Panc1 (cell line): ENCODE results near the gene SULF2.

Experiments used
- CTCF ChIP-seq: fragments of 450-650 bp; IDR thresholded peaks from 2 replicates; pipeline ENCODE4 v1.5.1; 2017; ENCODE audit warnings: mild to moderate bottlenecking
- POLR2AphosphoS5 ChIP-seq: IDR thresholded peaks from 2 replicates; pipeline ENCODE4 v1.6.1; 2012; ENCODE audit warnings: mild to moderate bottlenecking, low read depth, low read length, moderate library complexity
- REST ChIP-seq, 2 experiments: IDR thresholded peaks; 2 replicates each; pipeline ENCODE4 v1.6.1; 2011 to 2012; ENCODE audit warnings: low read depth in 2 of 2, control low read depth in 1 of 2, low read length in 1 of 2, mild to moderate bottlenecking in 1 of 2, moderate library complexity in 1 of 2; ENCODE audit not compliant: insufficient read depth in 1 of 2
- TCF7L2 ChIP-seq: IDR thresholded peaks from 2 replicates; pipeline ENCODE4 v1.6.1; 2011; ENCODE audit warnings: mild to moderate bottlenecking, low read depth, low read length, inconsistent platforms

- no peak for TF ChIP-seq CTCF
- no peak for TF ChIP-seq REST (IDR thresholded peaks at IDR 0.05; ENCODE audit: insufficient read depth in 1 of 2, low read depth in 2 of 2, low read length in 1 of 2)
- TF ChIP-seq POLR2AphosphoS5: no peak
- TF ChIP-seq TCF7L2: no peak
These were observed 47.4 kb downstream of the SULF2 start for GRCh38 chr20:47737923-47738322.
